GM12878 (cell line): ENCODE measurements around the gene REEP3. TPM values are rescaled to one million over a fixed set of nuclear protein-coding genes. Genes with fewer than 3 reads are reported as not detected.

Source experiments
- ATAC-seq: fragments of 200-7000 bp; cut with Tn5 transposase; 3 replicates; pipeline ENCODE4 v1.9.1; 2020; ENCODE audit warnings: mild to moderate bottlenecking, moderate library complexity
- BruUV-seq: library from RNA; stranded (reverse); fragments of 400-500 nt; replicated peaks from 2 replicates; lab custom pipeline; 2021; lab: Mats Ljungman, UMichigan
- CTCF ChIA-PET: fragments of 300-600 bp; sonication (Branson Sonifier 250); formaldehyde crosslinking; extraction: SDS; loops from one replicate; lab custom pipeline; 2021; ENCODE audit warnings: inconsistent platforms; lab: Yijun Ruan, JAX
- POLR2A ChIA-PET: fragments of 350-600 bp; formaldehyde crosslinking; extraction: SDS; loops from one replicate; lab custom pipeline; 2021; ENCODE audit warnings: inconsistent platforms; lab: Charles Lee
- RAD21 ChIA-PET: fragments of 300-600 bp; sonication (Branson Sonifier 250); formaldehyde crosslinking; loops from one replicate; lab custom pipeline; 2023; ENCODE audit warnings: antibody characterized with exemption; ENCODE audit not compliant: unreplicated experiment; lab: Charles Lee
- SMC1A ChIA-PET: fragments of 300-600 bp; sonication (Branson Sonifier 250); formaldehyde crosslinking; loops from one replicate; lab custom pipeline; 2023; ENCODE audit not compliant: unreplicated experiment, uncharacterized antibody; lab: Charles Lee
- DNase-seq: peaks from one replicate; pipeline ENCODE4 v3.0.0-alpha.2; 2011; ENCODE audit warnings: low read depth, low spot score
- FAIRE-seq: peaks from 3 replicates; lab custom pipeline; 2011; peaks lifted over from hg19 to GRCh38; lab: Jason Lieb, UNC
- H2AFZ ChIP-seq: 2 replicates; pipeline ENCODE4 v1.6.0; 2011; ENCODE audit warnings: low read depth, low read length, control low read depth; ENCODE audit not compliant: control insufficient read depth
- H3K27ac ChIP-seq: 2 replicates; pipeline ENCODE4 v1.5.1; 2011; ENCODE audit warnings: control low read depth; ENCODE audit not compliant: control insufficient read depth, insufficient read depth
- H3K27me3 ChIP-seq, 2 experiments: replicated peaks in 1 of 2; 2 replicates each; pipeline versions ENCODE4 v1.6.0 to v1.6.1; 2011; ENCODE audit warnings: low read length in 1 of 2; ENCODE audit not compliant: control insufficient read depth in 2 of 2, insufficient read depth in 2 of 2
- H3K36me3 ChIP-seq, 2 experiments: 2 replicates each; pipeline ENCODE4 v1.5.1; 2011; ENCODE audit warnings: low read length in 1 of 2; ENCODE audit not compliant: control insufficient read depth in 2 of 2, insufficient read depth in 2 of 2
- H3K4me1 ChIP-seq: 2 replicates; pipeline ENCODE4 v1.6.1; 2011; ENCODE audit warnings: mild to moderate bottlenecking, low read length, moderate library complexity, mixed read lengths; ENCODE audit not compliant: control insufficient read depth, insufficient read depth
- H3K4me2 ChIP-seq: 2 replicates; pipeline ENCODE4 v1.6.0; 2011; ENCODE audit warnings: control low read depth; ENCODE audit not compliant: control insufficient read depth, insufficient read depth
- H3K4me3 ChIP-seq: fragments of 200-600 bp; sonication (generic); 2 replicates; pipeline ENCODE4 v1.5.1; 2016
- H3K79me2 ChIP-seq: 2 replicates; pipeline ENCODE4 v1.6.0; 2011; ENCODE audit warnings: low read length; ENCODE audit not compliant: control insufficient read depth, insufficient read depth
- H3K9ac ChIP-seq: 2 replicates; pipeline ENCODE4 v1.8.0; 2011; ENCODE audit warnings: low read length, control low read depth, mixed read lengths; ENCODE audit not compliant: control insufficient read depth, insufficient read depth
- H3K9me3 ChIP-seq: replicated peaks from 3 replicates; pipeline ENCODE4 v1.5.1; 2011; ENCODE audit warnings: mild to moderate bottlenecking, low read length; ENCODE audit not compliant: control insufficient read depth, insufficient read depth
- H4K20me1 ChIP-seq: 2 replicates; pipeline ENCODE4 v1.6.0; 2011; ENCODE audit not compliant: control insufficient read depth, insufficient read depth
- ATF7 ChIP-seq: fragments of 450-650 bp; IDR thresholded peaks from 2 replicates; pipeline ENCODE4 v1.6.1; 2016; ENCODE audit warnings: low read depth, mild to moderate bottlenecking
- CREM ChIP-seq: IDR thresholded peaks from 2 replicates; pipeline ENCODE4 v1.6.1; 2014; ENCODE audit warnings: antibody characterized with exemption, low read depth
- SMC3 ChIP-seq: IDR thresholded peaks from 2 replicates; pipeline ENCODE4 v1.6.1; 2011; ENCODE audit warnings: low read length, improper control_type of control experiment, borderline replicate concordance
- SUPT20H ChIP-seq: IDR thresholded peaks from 2 replicates; pipeline ENCODE4 v1.6.1; 2011; ENCODE audit warnings: low read depth, mild to moderate bottlenecking, low read length, moderate library complexity, borderline replicate concordance; ENCODE audit not compliant: control insufficient read depth
- WGBS: methylation state at CpG from one replicate; pipeline ENCODE4 v1.1.6; 2016; ENCODE audit warnings: low lambda C conversion rate; ENCODE audit not compliant: insufficient replicate concordance, insufficient coverage; ENCODE audit errors: missing lambda C conversion rate; 5-methylcytosine and 5-hydroxymethylcytosine counted together
- in situ Hi-C: fragments of 300-500 bp; cut with MboI; formaldehyde crosslinking; loops from 9 replicates; pipeline ENCODE4 v1.14.3; 2018; ENCODE audit warnings: mixed read lengths
- intact Hi-C: fragments of 100-400 bp; cut with micrococcal nuclease; formaldehyde crosslinking; loops from one replicate; pipeline ENCODE4 v1.14.2; 2022; ENCODE audit not compliant: unreplicated experiment
- polyA plus RNA-seq, 11 experiments: library from polyadenylated mRNA; depleted of rRNA in 4 of 11; unstranded in 6 of 11; stranded (reverse) in 5 of 11; fragments of >200 nt; fragmentation: Nextera tagmentation in 4 of 11; fragmentation: Illumina TruSeq in 1 of 11; extraction: Ambion mirVana in 4 of 11; extraction: Trizol in 1 of 11; gene quantifications; 1 replicate in 1 of 11; 2 replicates in 10 of 11; pipeline versions ENCODE4 v1.2.1 to v1.2.3, GENCODE V29; 2011 to 2016; ENCODE audit warnings: inconsistent platforms in 2 of 11, missing spikeins in 2 of 11, low read depth in 1 of 11
- total RNA-seq, 4 experiments: library from RNA; depleted of rRNA in 3 of 4; stranded (reverse); fragments of >200 nt in 3 of 4; fragmentation: Illumina TruSeq in 1 of 4; extraction: Trizol in 1 of 4; gene quantifications; 2 replicates each; pipeline versions ENCODE4 v1.2.1 to v1.2.3, GENCODE V29; 2013 to 2021
- TF ChIP-seq, protein P1 (sequence below): fragments of 450-650 bp; formaldehyde crosslinking; IDR thresholded peaks from 2 replicates; pipeline ENCODE4 v1.4.0; 2020; ENCODE audit warnings: mild to moderate bottlenecking, moderate library complexity
- TF ChIP-seq, protein P2 (sequence below): IDR thresholded peaks from 2 replicates; pipeline ENCODE4 v1.6.1; 2012; ENCODE audit warnings: improper control_type of control experiment, low read depth, low read length; ENCODE audit not compliant: insufficient replicate concordance
- TF ChIP-seq, protein P3 (sequence below): fragments of 150-350 bp; IDR thresholded peaks from 2 replicates; pipeline ENCODE4 v1.6.1; 2014; ENCODE audit warnings: mild to moderate bottlenecking, low read depth, low read length
- TF ChIP-seq, protein P4 (sequence below): fragments of 450-650 bp; IDR thresholded peaks from 2 replicates; pipeline ENCODE4 v1.6.1; 2017; ENCODE audit warnings: mild to moderate bottlenecking, moderate library complexity

REEP3 gene
- total and polyA plus RNA-seq, 10 of the 15 experiments (the other 5 are each of a cell fraction or from before 2014, with no cell fraction given): 4.9 to 25.9 (median 16.2) TPM

DNA sequence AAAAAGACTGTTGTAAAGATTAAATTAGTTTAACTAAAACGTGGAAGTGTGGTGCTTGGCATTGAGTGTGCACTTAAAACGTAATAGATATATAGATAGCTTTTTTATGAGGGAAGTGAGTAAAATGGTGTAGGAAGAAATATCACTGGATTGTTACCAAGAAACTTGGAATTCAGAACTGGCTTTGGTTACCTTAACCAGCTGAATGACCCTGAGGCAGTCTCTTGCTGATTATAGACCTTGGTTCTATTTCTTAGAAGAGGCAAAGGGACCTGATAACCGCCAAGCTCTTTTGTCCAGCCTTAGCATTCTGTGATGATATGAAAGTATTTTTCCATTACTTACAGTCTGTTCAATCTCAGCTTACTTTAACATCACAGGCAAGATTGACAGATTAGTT is 3.8 kb downstream of the REEP3 start:
- peaks cover 43% of the 10 kb centered on the region for H3K79me2 ChIP-seq
- FAIRE-seq (no peak), DNase-seq (no peak), ATAC-seq (no peak)
- RAD21 ChIA-PET: no interaction called here
- H4K20me1 ChIP-seq: no peaks in the 10 kb centered on the region
- no peak overlapping the region for H3K27ac ChIP-seq
- no peak overlapping the region for H3K9ac ChIP-seq
- H3K4me3 ChIP-seq: no peak overlapping the region
- CTCF ChIA-PET: interaction anchor here (0.6 to 1.7 kb wide), 9 partner anchors 8 to 1397 kb away, joined by 3 to 9 read pairs (median 3); no protein-coding TSS in a partner anchor
- SMC1A ChIA-PET: interaction anchor here (0.7 to 1.3 kb wide), 10 partner anchors 10 to 320 kb away, joined by 3 to 5 read pairs (median 4); no protein-coding TSS in a partner anchor
- no TSS peak for BruUV-seq
- no peaks in the 10 kb centered on the region for H3K27me3 ChIP-seq
- H3K36me3 ChIP-seq: no peaks in the 10 kb centered on the region
- no peak overlapping the region for H3K4me2 ChIP-seq
- H3K9me3 ChIP-seq: no peaks in the 10 kb centered on the region
- 95% methylated on average over 3 of the region's 3 CpGs for WGBS
- in situ Hi-C loops (no loop called here), intact Hi-C loops (no loop called here)
- no peak overlapping the region for H2AFZ ChIP-seq
- POLR2A ChIA-PET: interaction anchor here (0.7 kb wide), 3 partner anchors 42 to 254 kb away, joined by 3 read pairs; no protein-coding TSS in a partner anchor
- H3K4me1 ChIP-seq: peaks cover 7% of the 10 kb centered on the region; the same call in 1 of the 2 replicates
- no peak for TF ChIP-seq ATF7
- TF ChIP-seq, protein P1, sequence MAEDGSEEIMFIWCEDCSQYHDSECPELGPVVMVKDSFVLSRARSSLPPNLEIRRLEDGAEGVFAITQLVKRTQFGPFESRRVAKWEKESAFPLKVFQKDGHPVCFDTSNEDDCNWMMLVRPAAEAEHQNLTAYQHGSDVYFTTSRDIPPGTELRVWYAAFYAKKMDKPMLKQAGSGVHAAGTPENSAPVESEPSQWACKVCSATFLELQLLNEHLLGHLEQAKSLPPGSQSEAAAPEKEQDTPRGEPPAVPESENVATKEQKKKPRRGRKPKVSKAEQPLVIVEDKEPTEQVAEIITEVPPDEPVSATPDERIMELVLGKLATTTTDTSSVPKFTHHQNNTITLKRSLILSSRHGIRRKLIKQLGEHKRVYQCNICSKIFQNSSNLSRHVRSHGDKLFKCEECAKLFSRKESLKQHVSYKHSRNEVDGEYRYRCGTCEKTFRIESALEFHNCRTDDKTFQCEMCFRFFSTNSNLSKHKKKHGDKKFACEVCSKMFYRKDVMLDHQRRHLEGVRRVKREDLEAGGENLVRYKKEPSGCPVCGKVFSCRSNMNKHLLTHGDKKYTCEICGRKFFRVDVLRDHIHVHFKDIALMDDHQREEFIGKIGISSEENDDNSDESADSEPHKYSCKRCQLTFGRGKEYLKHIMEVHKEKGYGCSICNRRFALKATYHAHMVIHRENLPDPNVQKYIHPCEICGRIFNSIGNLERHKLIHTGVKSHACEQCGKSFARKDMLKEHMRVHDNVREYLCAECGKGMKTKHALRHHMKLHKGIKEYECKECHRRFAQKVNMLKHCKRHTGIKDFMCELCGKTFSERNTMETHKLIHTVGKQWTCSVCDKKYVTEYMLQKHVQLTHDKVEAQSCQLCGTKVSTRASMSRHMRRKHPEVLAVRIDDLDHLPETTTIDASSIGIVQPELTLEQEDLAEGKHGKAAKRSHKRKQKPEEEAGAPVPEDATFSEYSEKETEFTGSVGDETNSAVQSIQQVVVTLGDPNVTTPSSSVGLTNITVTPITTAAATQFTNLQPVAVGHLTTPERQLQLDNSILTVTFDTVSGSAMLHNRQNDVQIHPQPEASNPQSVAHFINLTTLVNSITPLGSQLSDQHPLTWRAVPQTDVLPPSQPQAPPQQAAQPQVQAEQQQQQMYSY (CRISPR knock-in tag): no peak
- TF ChIP-seq, protein P2, sequence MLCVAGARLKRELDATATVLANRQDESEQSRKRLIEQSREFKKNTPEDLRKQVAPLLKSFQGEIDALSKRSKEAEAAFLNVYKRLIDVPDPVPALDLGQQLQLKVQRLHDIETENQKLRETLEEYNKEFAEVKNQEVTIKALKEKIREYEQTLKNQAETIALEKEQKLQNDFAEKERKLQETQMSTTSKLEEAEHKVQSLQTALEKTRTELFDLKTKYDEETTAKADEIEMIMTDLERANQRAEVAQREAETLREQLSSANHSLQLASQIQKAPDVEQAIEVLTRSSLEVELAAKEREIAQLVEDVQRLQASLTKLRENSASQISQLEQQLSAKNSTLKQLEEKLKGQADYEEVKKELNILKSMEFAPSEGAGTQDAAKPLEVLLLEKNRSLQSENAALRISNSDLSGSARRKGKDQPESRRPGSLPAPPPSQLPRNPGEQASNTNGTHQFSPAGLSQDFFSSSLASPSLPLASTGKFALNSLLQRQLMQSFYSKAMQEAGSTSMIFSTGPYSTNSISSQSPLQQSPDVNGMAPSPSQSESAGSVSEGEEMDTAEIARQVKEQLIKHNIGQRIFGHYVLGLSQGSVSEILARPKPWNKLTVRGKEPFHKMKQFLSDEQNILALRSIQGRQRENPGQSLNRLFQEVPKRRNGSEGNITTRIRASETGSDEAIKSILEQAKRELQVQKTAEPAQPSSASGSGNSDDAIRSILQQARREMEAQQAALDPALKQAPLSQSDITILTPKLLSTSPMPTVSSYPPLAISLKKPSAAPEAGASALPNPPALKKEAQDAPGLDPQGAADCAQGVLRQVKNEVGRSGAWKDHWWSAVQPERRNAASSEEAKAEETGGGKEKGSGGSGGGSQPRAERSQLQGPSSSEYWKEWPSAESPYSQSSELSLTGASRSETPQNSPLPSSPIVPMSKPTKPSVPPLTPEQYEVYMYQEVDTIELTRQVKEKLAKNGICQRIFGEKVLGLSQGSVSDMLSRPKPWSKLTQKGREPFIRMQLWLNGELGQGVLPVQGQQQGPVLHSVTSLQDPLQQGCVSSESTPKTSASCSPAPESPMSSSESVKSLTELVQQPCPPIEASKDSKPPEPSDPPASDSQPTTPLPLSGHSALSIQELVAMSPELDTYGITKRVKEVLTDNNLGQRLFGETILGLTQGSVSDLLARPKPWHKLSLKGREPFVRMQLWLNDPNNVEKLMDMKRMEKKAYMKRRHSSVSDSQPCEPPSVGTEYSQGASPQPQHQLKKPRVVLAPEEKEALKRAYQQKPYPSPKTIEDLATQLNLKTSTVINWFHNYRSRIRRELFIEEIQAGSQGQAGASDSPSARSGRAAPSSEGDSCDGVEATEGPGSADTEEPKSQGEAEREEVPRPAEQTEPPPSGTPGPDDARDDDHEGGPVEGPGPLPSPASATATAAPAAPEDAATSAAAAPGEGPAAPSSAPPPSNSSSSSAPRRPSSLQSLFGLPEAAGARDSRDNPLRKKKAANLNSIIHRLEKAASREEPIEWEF: no peak
- TF ChIP-seq, protein P3, sequence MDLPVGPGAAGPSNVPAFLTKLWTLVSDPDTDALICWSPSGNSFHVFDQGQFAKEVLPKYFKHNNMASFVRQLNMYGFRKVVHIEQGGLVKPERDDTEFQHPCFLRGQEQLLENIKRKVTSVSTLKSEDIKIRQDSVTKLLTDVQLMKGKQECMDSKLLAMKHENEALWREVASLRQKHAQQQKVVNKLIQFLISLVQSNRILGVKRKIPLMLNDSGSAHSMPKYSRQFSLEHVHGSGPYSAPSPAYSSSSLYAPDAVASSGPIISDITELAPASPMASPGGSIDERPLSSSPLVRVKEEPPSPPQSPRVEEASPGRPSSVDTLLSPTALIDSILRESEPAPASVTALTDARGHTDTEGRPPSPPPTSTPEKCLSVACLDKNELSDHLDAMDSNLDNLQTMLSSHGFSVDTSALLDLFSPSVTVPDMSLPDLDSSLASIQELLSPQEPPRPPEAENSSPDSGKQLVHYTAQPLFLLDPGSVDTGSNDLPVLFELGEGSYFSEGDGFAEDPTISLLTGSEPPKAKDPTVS: no peak
- TF ChIP-seq SMC3: no peak
- TF ChIP-seq, protein P4, sequence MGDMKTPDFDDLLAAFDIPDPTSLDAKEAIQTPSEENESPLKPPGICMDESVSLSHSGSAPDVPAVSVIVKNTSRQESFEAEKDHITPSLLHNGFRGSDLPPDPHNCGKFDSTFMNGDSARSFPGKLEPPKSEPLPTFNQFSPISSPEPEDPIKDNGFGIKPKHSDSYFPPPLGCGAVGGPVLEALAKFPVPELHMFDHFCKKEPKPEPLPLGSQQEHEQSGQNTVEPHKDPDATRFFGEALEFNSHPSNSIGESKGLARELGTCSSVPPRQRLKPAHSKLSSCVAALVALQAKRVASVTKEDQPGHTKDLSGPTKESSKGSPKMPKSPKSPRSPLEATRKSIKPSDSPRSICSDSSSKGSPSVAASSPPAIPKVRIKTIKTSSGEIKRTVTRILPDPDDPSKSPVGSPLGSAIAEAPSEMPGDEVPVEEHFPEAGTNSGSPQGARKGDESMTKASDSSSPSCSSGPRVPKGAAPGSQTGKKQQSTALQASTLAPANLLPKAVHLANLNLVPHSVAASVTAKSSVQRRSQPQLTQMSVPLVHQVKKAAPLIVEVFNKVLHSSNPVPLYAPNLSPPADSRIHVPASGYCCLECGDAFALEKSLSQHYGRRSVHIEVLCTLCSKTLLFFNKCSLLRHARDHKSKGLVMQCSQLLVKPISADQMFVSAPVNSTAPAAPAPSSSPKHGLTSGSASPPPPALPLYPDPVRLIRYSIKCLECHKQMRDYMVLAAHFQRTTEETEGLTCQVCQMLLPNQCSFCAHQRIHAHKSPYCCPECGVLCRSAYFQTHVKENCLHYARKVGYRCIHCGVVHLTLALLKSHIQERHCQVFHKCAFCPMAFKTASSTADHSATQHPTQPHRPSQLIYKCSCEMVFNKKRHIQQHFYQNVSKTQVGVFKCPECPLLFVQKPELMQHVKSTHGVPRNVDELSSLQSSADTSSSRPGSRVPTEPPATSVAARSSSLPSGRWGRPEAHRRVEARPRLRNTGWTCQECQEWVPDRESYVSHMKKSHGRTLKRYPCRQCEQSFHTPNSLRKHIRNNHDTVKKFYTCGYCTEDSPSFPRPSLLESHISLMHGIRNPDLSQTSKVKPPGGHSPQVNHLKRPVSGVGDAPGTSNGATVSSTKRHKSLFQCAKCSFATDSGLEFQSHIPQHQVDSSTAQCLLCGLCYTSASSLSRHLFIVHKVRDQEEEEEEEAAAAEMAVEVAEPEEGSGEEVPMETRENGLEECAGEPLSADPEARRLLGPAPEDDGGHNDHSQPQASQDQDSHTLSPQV: no peak
- no peak for TF ChIP-seq SUPT20H
- TF ChIP-seq CREM: no peak
